ENCODE results near the gene DLG4. TPM values are rescaled to one million over a fixed set of nuclear protein-coding genes. Genes with fewer than 3 reads are reported as not detected.

Gene DLG4
- total RNA-seq, 4 donors from 2014 or later, result 2.6 to 15.7 (median 9.4) TPM

- no peak for DNase-seq
- peak overlapping the region in 3 of 4 donors; percentile 65 to 74 (median 70) for H3K27ac ChIP-seq
- H3K4me3 ChIP-seq, result peak overlapping the region in 3 of 4 donors; percentile 42 to 57 (median 53)
Observed at GRCh38 chr17:7215136-7215638, 4.4 kb downstream of the DLG4 start.

GRCh38 chr17:7214300-7215135, 5.1 kb downstream of the DLG4 start:
- H3K4me1 ChIP-seq, result peaks cover 5 to 46% (median 8%) of the 10 kb centered on the region in 4 donors
- H3K36me3 ChIP-seq, result no peaks in the 10 kb centered on the region
- H3K4me3 ChIP-seq, result peak overlapping the region; percentile 31 to 57 (median 48)
- DNase-seq, result peak; percentile 98 to 99 (median 99)
- TF ChIP-seq CTCF (IDR thresholded peaks at IDR 0.05), result peak in 5 of 6 experiments; percentile 15 to 57 (median 36)
- no peak for TF ChIP-seq POLR2A (IDR thresholded peaks at IDR 0.05)
- H3K27me3 ChIP-seq, result no peaks in the 10 kb centered on the region
- peak overlapping the region; percentile 54 to 74 (median 68) for H3K27ac ChIP-seq
- no peaks in the 10 kb centered on the region for H3K9me3 ChIP-seq

More at GRCh38 chr17:7215136-7215638, 4.4 kb downstream of the DLG4 start:
- H3K36me3 ChIP-seq, result no peaks in the 10 kb centered on the region
- H3K27me3 ChIP-seq, result no peaks in the 10 kb centered on the region
- H3K4me1 ChIP-seq, result peaks cover 5 to 46% (median 8%) of the 10 kb centered on the region in 4 donors
- TF ChIP-seq CTCF (IDR thresholded peaks at IDR 0.05), result no peak
- TF ChIP-seq POLR2A (IDR thresholded peaks at IDR 0.05), result no peak
- H3K9me3 ChIP-seq, result no peaks in the 10 kb centered on the region

- Histone ChIP-seq H3K27me3 (no peaks in the 10 kb centered on the region), H3K4me1 (peaks cover 0 to 39% (median 4%) of the 10 kb centered on the region in 4 donors), H3K36me3 (no peaks in the 10 kb centered on the region), H3K27ac (peak overlapping the region; percentile 54 to 74 (median 68)), H3K4me3 (peak overlapping the region; percentile 31 to 57 (median 48)), H3K9me3 (no peaks in the 10 kb centered on the region)
- TF ChIP-seq POLR2A (IDR thresholded peaks at IDR 0.05) (no peak), CTCF (IDR thresholded peaks at IDR 0.05) (peak in 5 of 6 experiments; percentile 23 to 32 (median 31))
- no peak for DNase-seq
Observed at GRCh38 chr17:7213895-7214299, 5.7 kb downstream of the DLG4 start.

- no peak overlapping the region for H3K4me3 ChIP-seq
- peaks cover 0 to 27% (median 0%) of the 10 kb centered on the region in 4 donors for H3K4me1 ChIP-seq
- H3K36me3 ChIP-seq, result no peaks in the 10 kb centered on the region
- no peak overlapping the region for H3K27ac ChIP-seq
- H3K9me3 ChIP-seq, result no peaks in the 10 kb centered on the region
- DNase-seq, result no peak
- TF ChIP-seq CTCF (IDR thresholded peaks at IDR 0.05), result no peak
- TF ChIP-seq POLR2A (IDR thresholded peaks at IDR 0.05), result no peak
- no peaks in the 10 kb centered on the region for H3K27me3 ChIP-seq
Observed at GRCh38 chr17:7211491-7212273, 8.0 kb downstream of the DLG4 start.

- Histone ChIP-seq H3K27ac (no peak overlapping the region), H3K9me3 (no peaks in the 10 kb centered on the region), H3K27me3 (no peaks in the 10 kb centered on the region), H3K4me1 (peaks cover 0 to 8% (median 1%) of the 10 kb centered on the region in 4 donors), H3K4me3 (no peak overlapping the region), H3K36me3 (no peaks in the 10 kb centered on the region)
- no peak for TF ChIP-seq CTCF (IDR thresholded peaks at IDR 0.05)
- TF ChIP-seq POLR2A (IDR thresholded peaks at IDR 0.05), result no peak
- no peak for DNase-seq
Observed at GRCh38 chr17:7208754-7209460, 10.7 kb downstream of the DLG4 start.

Measured in Peyer's patch (tissue), 4 donors.